Ectodermal cell (in vitro differentiated cells): ENCODE results near the gene AQP1.

Source experiments
- H3K27ac ChIP-seq: 2 replicates; pipeline ENCODE4 v1.7.0; 2013; ENCODE audit warnings: mild to moderate bottlenecking, low read depth, low read length; ENCODE audit not compliant: insufficient read depth, poor library complexity, severe bottlenecking
- H3K27me3 ChIP-seq: 2 replicates; pipeline ENCODE4 v1.7.0; 2013; ENCODE audit warnings: mild to moderate bottlenecking, low read length; ENCODE audit not compliant: insufficient read depth, control insufficient read depth, poor library complexity, severe bottlenecking
- H3K36me3 ChIP-seq: one replicate; pipeline ENCODE4 v1.7.0; 2013; ENCODE audit warnings: low read length; ENCODE audit not compliant: control insufficient read depth, insufficient read depth
- H3K4me1 ChIP-seq: one replicate; pipeline ENCODE4 v1.7.0; 2013; ENCODE audit warnings: low read length; ENCODE audit not compliant: control insufficient read depth, insufficient read depth
- H3K4me3 ChIP-seq: 2 replicates; pipeline ENCODE4 v1.7.0; 2013; ENCODE audit warnings: low read depth, low read length, control low read depth; ENCODE audit not compliant: insufficient read depth
- H3K9me3 ChIP-seq: 2 replicates; pipeline ENCODE4 v1.7.0; 2013; ENCODE audit warnings: mild to moderate bottlenecking, low read length, moderate library complexity; ENCODE audit not compliant: control insufficient read depth
- WGBS, 2 experiments: methylation state at CpG; one replicate each; pipeline ENCODE4 v1.1.7; 2013; ENCODE audit warnings: missing lambda C conversion rate in 2 of 2; 5-methylcytosine and 5-hydroxymethylcytosine counted together

The AQP1 gene

DNA sequence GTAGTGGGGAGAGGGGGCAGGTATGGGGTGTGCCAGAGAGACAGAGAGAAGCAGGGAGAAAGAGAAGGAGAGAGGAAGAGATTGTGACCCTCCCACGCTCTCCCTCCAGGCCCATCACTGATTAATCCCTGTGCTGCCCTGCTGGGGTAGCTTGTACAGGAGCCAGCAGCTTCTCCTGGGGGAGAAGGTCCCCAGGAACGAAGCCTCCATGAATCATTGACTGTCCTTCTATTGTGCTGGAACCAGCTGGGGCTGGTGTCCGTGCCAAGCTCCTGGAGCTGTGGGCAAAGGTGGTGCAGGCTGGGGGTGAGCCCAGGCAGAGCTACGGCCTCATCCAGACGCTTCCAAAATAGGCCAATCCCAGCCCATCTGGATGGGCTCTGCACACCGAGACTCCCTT lies 20.9 kb downstream of the AQP1 start:
- H3K36me3 ChIP-seq = no peaks in the 10 kb centered on the region
- no peaks in the 10 kb centered on the region for H3K9me3 ChIP-seq
- peaks cover 22% of the 10 kb centered on the region for H3K4me1 ChIP-seq
- H3K4me3 ChIP-seq = no peak overlapping the region
- no peaks in the 10 kb centered on the region for H3K27me3 ChIP-seq
- WGBS, 2 experiments = 85 to 89% methylated on average over 6 of the region's 6 CpGs
- H3K27ac ChIP-seq = no peak overlapping the region

- WGBS, 2 experiments = 55 to 59% methylated on average over 26 of the region's 26 CpGs
- H3K4me3 ChIP-seq = no peak overlapping the region
- H3K27me3 ChIP-seq = no peaks in the 10 kb centered on the region
- no peaks in the 10 kb centered on the region for H3K36me3 ChIP-seq
- H3K9me3 ChIP-seq = no peaks in the 10 kb centered on the region
- no peak overlapping the region for H3K27ac ChIP-seq
- H3K4me1 ChIP-seq = peaks cover 22% of the 10 kb centered on the region
These were observed 21.7 kb downstream of the AQP1 start for GRCh38 chr7:30933124-30933974.

DNA sequence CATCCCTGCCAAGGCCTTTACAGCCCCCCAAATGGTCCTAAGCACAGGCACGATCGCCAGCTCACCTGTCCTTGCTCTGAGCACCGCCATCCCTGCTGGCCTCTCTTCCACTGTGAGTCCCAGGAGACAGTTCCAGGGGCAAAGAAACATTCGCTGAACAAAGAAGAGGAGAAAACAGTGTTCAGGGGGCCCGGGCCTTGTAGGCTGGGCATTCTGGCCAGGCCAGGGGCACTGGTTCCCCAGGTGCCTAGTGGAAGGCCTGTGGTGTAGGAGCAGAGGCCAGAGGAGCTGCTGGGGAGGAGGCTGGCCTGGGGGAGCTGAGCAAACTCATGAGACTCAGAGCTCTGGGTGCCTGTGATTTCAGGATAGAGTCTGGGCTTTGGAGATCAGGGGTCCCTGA lies 22.6 kb downstream of the AQP1 start:
- H3K27ac ChIP-seq = no peak overlapping the region
- no peaks in the 10 kb centered on the region for H3K36me3 ChIP-seq
- WGBS, 2 experiments = 92 to 94% methylated on average over 5 of the region's 5 CpGs
- H3K27me3 ChIP-seq = no peaks in the 10 kb centered on the region
- H3K4me3 ChIP-seq = no peak overlapping the region
- no peaks in the 10 kb centered on the region for H3K9me3 ChIP-seq
- H3K4me1 ChIP-seq = peaks cover 22% of the 10 kb centered on the region

GRCh38 chr7:30934732-30935568 lies 23.3 kb downstream of the AQP1 start:
- no peak overlapping the region for H3K27ac ChIP-seq
- 93 to 96% methylated on average over 6 of the region's 6 CpGs for WGBS, 2 experiments

GRCh38 chr7:30935569-30935877 lies 23.9 kb downstream of the AQP1 start:
- Histone ChIP-seq H3K27ac (no peak overlapping the region), H3K4me1 (peaks cover 22% of the 10 kb centered on the region), H3K27me3 (no peaks in the 10 kb centered on the region), H3K4me3 (no peak overlapping the region), H3K9me3 (no peaks in the 10 kb centered on the region), H3K36me3 (no peaks in the 10 kb centered on the region)
- 82 to 86% methylated on average over 2 to 3 of the region's 3 CpGs for WGBS, 2 experiments

More at GRCh38 chr7:30934732-30935568, 23.3 kb downstream of the AQP1 start:
- Histone ChIP-seq H3K27me3 (no peaks in the 10 kb centered on the region), H3K9me3 (no peaks in the 10 kb centered on the region), H3K4me1 (peaks cover 22% of the 10 kb centered on the region), H3K4me3 (no peak overlapping the region), H3K36me3 (no peaks in the 10 kb centered on the region)

DNA sequence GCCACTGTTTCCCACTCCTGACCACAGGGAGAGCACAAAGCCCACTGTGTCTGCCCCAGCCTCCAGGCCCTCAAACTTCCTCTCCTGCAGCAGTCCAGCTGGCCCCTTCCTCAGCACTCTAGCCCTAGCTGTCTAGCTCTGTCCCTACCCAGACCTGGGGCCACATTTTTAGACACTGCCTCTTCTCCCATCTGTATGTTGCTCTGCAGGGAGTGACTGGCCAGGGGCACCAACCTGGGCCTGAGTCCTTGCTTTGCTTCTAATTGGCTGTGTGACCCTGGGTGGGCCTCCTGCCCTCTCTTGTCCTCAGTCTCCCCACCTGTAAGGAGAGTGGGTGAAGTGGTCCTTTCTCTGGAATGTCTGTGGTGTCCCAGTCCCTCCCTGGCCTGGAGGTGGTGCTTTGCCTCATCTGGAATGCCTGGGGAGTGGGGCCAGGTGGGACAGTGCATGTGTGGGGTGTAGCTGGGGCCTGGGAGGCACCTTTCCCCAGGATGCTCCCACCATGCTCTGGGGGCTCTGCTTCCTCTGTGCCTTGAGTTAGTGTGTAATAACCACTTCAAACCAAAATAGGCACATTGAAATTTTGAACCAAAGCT lies 25.1 kb downstream of the AQP1 start:
- no peaks in the 10 kb centered on the region for H3K9me3 ChIP-seq
- H3K36me3 ChIP-seq = no peaks in the 10 kb centered on the region
- H3K27ac ChIP-seq = no peak overlapping the region
- H3K27me3 ChIP-seq = peaks cover 5% of the 10 kb centered on the region
- H3K4me3 ChIP-seq = no peak overlapping the region
- peaks cover 22% of the 10 kb centered on the region for H3K4me1 ChIP-seq

- peaks cover 19% of the 10 kb centered on the region for H3K4me1 ChIP-seq
- H3K27ac ChIP-seq = no peak overlapping the region
- no peaks in the 10 kb centered on the region for H3K36me3 ChIP-seq
- H3K9me3 ChIP-seq = no peaks in the 10 kb centered on the region
- WGBS, 2 experiments = 92 to 95% methylated on average over 3 of the region's 3 CpGs
- no peak overlapping the region for H3K4me3 ChIP-seq
- H3K27me3 ChIP-seq = peaks cover 8% of the 10 kb centered on the region
These were observed 25.8 kb downstream of the AQP1 start for GRCh38 chr7:30937416-30937815.

DNA sequence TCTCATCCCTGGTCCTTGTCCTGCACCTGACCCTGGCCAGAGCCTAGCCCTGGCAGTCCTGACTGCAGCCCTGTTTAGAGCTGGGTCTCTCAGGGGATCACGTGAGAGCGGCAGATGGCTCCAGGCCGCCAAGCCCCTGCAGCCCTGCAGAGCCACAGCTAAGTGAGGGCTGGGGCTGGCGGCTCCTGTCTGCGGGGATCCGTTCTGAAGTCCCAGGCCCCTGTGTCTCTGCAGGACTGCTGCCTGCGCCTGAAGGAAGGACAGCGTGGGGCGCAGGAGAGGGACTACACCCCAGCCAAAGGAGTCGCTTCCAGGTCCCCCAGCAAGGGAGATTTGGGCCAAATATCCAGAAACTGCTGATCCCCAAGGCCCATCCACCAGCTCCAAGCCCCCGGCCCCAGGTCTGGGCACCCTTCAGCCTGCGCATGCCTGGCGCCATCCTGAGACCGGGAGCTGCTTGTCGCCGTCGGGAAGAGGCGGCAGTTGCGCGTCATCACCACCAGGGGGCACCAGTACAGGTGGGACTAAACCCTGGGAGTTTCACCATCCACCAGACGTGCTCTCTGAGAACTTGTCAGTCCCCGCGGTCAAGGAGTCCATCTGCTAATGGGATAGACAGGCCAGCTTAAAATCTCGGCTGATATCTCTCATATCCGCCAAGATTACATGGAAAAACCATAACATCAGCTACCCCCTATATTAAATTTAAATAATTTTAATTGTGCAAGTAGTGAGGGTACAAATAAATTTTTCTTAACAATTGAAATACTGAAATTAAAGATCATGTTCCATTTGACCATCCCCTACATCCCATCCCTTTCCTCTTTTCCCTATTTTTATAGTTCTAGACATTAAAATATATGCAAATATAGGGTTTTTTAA lies 27.0 kb downstream of the AQP1 start:
- Histone ChIP-seq H3K27ac (peak overlapping the region; percentile 11), H3K4me3 (peak overlapping the region; percentile 22), H3K9me3 (no peaks in the 10 kb centered on the region), H3K27me3 (peaks cover 8% of the 10 kb centered on the region), H3K36me3 (no peaks in the 10 kb centered on the region), H3K4me1 (peaks cover 7% of the 10 kb centered on the region)
- WGBS, 2 experiments = 5 to 7% methylated on average over 24 to 25 of the region's 25 CpGs

DNA sequence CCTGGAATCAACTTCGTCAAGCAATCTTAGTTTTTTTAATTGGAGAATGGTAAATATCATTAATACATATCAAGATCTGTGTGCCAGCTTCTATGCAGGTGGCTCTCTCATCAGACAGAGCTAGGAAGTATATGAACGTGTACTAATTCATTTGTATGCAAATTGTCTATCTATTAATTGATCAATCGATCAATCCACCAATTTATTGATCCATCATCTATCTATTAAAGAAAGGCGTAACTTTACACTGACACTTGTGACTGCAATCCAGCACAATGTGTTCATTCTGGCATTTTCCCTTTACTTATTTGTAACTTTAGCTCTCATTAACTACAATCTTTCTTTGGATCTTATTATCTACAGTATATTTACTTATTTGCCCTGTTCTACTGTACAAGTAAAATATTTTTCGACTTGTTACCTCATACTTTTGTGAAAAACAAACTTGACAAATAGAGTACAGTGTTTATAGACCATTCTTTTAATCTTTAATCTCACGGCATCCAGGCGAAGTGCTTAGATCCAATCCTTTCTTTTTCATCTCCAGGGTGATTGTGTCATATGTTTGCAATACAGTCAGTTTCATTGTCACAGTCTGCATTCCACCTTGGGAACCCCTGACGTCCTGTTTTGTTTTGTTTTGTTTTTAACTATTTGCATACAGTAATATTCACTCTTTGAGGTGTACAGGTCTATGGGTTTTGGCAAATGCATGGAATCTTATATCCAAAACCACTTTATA lies 30.1 kb downstream of the AQP1 start:
- H3K27ac ChIP-seq = no peak overlapping the region
- no peaks in the 10 kb centered on the region for H3K36me3 ChIP-seq
- H3K27me3 ChIP-seq = peaks cover 8% of the 10 kb centered on the region
- H3K9me3 ChIP-seq = no peaks in the 10 kb centered on the region
- H3K4me1 ChIP-seq = no peaks in the 10 kb centered on the region
- no peak overlapping the region for H3K4me3 ChIP-seq
- WGBS, 2 experiments = 79 to 84% methylated on average over 5 to 6 of the region's 8 CpGs
